ENCODE data around the gene TUBA1B. TPM values are rescaled to one million over a fixed set of nuclear protein-coding genes. Genes with fewer than 3 reads are reported as not detected.

Gene TUBA1B
- total RNA-seq, 3 donors from 2014 or later (not counting 1 experiment from before 2014, with no cell fraction given) = 147 to 185 (median 178) TPM

GRCh38 chr12:49133590-49133989, 2.4 kb upstream of the TUBA1B start:
- ATAC-seq (no peak), DNase-seq (no peak)
- Mint-ChIP-seq H3K36me3 (no peaks in the 10 kb centered on the region), H3K9me3 (no peaks in the 10 kb centered on the region), H3K4me1 (peaks cover 26 to 27% of the 10 kb centered on the region in 2 donors), H3K27me3 (ENCODE audit: low read depth in 2 of 2) (no peaks in the 10 kb centered on the region), H3K27ac (no peak overlapping the region), H3K4me3 (no peak overlapping the region)
- intact Hi-C loops (cut with micrococcal nuclease) = no loop called here
- H3K27me3 ChIP-seq (ENCODE audit: control insufficient read depth, insufficient read depth, low read length) = no peaks in the 10 kb centered on the region
- no peaks in the 10 kb centered on the region for H3K9me3 ChIP-seq (ENCODE audit: control insufficient read depth, insufficient read depth, low read length)
- WGBS (ENCODE audit: insufficient coverage) = 84% methylated on average over 10 of the region's 10 CpGs
- no peak for TF ChIP-seq CTCF (IDR thresholded peaks at IDR 0.05)
- no peak overlapping the region for H3K4me3 ChIP-seq (ENCODE audit: low read length)
- no peak overlapping the region for H3K27ac ChIP-seq (ENCODE audit: low read length)
- H3K4me1 ChIP-seq (ENCODE audit: control insufficient read depth, insufficient read depth, low read length) = peaks cover 15% of the 10 kb centered on the region
- peaks cover 14% of the 10 kb centered on the region for H3K36me3 ChIP-seq (ENCODE audit: control insufficient read depth, insufficient read depth, low read length)

- no peak overlapping the region for H3K4me3 Mint-ChIP-seq
- H3K27me3 Mint-ChIP-seq (ENCODE audit: low read depth in 2 of 2) = no peaks in the 10 kb centered on the region
- no peak overlapping the region for H3K27ac Mint-ChIP-seq
- intact Hi-C loops (cut with micrococcal nuclease) = no loop called here
- 93% methylated on average over 2 of the region's 5 CpGs for WGBS (ENCODE audit: insufficient coverage)
- H3K27me3 ChIP-seq (ENCODE audit: control insufficient read depth, insufficient read depth, low read length) = no peaks in the 10 kb centered on the region
- H3K4me3 ChIP-seq (ENCODE audit: low read length) = no peak overlapping the region
- no peaks in the 10 kb centered on the region for H3K9me3 ChIP-seq (ENCODE audit: control insufficient read depth, insufficient read depth, low read length)
- peaks cover 15% of the 10 kb centered on the region for H3K4me1 ChIP-seq (ENCODE audit: control insufficient read depth, insufficient read depth, low read length)
- DNase-seq = no peak
- H3K9me3 Mint-ChIP-seq = no peaks in the 10 kb centered on the region
- H3K36me3 ChIP-seq (ENCODE audit: control insufficient read depth, insufficient read depth, low read length) = peaks cover 14% of the 10 kb centered on the region
- ATAC-seq = no peak
- H3K27ac ChIP-seq (ENCODE audit: low read length) = no peak overlapping the region
- H3K4me1 Mint-ChIP-seq = peaks cover 26 to 27% of the 10 kb centered on the region in 2 donors
- no peaks in the 10 kb centered on the region for H3K36me3 Mint-ChIP-seq
- no peak for TF ChIP-seq CTCF (IDR thresholded peaks at IDR 0.05)
Observed at GRCh38 chr12:49133014-49133413, 1.8 kb upstream of the TUBA1B start.

- no peaks in the 10 kb centered on the region for H3K27me3 Mint-ChIP-seq (ENCODE audit: low read depth in 2 of 2)
- H3K4me1 Mint-ChIP-seq = peaks cover 31 to 34% of the 10 kb centered on the region in 2 donors
- H3K4me3 Mint-ChIP-seq = peak overlapping the region; percentile 80
- Histone ChIP-seq H3K4me1 (ENCODE audit: control insufficient read depth, insufficient read depth, low read length) (peaks cover 15% of the 10 kb centered on the region), H3K27me3 (ENCODE audit: control insufficient read depth, insufficient read depth, low read length) (no peaks in the 10 kb centered on the region), H3K4me3 (ENCODE audit: low read length) (peak overlapping the region; percentile 46), H3K36me3 (ENCODE audit: control insufficient read depth, insufficient read depth, low read length) (peaks cover 23% of the 10 kb centered on the region), H3K9me3 (ENCODE audit: control insufficient read depth, insufficient read depth, low read length) (no peaks in the 10 kb centered on the region), H3K27ac (ENCODE audit: low read length) (peak overlapping the region; percentile 68)
- no peak for ATAC-seq
- H3K27ac Mint-ChIP-seq = peak overlapping the region; percentile 95 to 97
- peaks cover 4% of the 10 kb centered on the region for H3K36me3 Mint-ChIP-seq
- 10% methylated on average over 6 of the region's 9 CpGs for WGBS (ENCODE audit: insufficient coverage)
- no peaks in the 10 kb centered on the region for H3K9me3 Mint-ChIP-seq
- intact Hi-C loops (cut with micrococcal nuclease) = loop anchor here (2.0 kb wide), 3 partner anchors 61 to 113 kb away; partner anchors contain the start of gene PRKAG1
- no peak for TF ChIP-seq CTCF (IDR thresholded peaks at IDR 0.05)
- no peak for DNase-seq
Observed at GRCh38 chr12:49131894-49132461, 783 bp upstream of the TUBA1B start.

Data from natural killer cell (primary cell).